Gastroesophageal sphincter (tissue), 3 donors: ENCODE data around the gene KCNH3.

Experiments used
- EP300 ChIP-seq: sonication (generic); formaldehyde crosslinking; IDR thresholded peaks from one replicate; pipeline ENCODE4 v1.6.1; 2017; ENCODE audit warnings: antibody characterized with exemption, mild to moderate bottlenecking
- POLR2AphosphoS5 ChIP-seq: sonication (generic); formaldehyde crosslinking; IDR thresholded peaks from one replicate; pipeline ENCODE4 v1.6.1; 2017; ENCODE audit warnings: antibody characterized with exemption
- TF ChIP-seq, protein P1 (sequence below), 4 experiments: fragments of 200-600 bp in 2 of 4; fragments of 450-650 bp in 2 of 4; sonication (generic) in 1 of 4; IDR thresholded peaks; one replicate each; pipeline ENCODE4 v1.5.1; 2017 to 2019; ENCODE audit warnings: antibody characterized with exemption in 4 of 4, mild to moderate bottlenecking in 2 of 4, moderate library complexity in 2 of 4

DNA sequence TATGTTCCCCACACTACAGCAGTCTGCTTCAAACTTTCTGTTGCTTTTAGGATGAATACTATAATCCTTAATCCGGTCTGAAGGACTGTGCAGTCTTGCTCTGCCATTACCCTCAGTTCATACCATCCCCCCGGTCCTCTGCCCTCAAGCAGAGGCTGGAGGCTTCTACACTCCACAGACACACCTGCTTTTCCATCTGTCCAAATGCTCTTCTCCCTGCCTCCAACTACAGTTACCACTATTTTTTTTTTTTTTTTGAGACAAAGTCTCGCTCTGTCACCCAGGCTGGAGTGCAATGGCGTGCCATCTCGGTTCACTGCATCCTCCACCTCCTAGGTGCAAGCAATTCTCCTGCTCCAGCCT, 19.3 kb upstream of the KCNH3 start:
- TF ChIP-seq, protein P1, sequence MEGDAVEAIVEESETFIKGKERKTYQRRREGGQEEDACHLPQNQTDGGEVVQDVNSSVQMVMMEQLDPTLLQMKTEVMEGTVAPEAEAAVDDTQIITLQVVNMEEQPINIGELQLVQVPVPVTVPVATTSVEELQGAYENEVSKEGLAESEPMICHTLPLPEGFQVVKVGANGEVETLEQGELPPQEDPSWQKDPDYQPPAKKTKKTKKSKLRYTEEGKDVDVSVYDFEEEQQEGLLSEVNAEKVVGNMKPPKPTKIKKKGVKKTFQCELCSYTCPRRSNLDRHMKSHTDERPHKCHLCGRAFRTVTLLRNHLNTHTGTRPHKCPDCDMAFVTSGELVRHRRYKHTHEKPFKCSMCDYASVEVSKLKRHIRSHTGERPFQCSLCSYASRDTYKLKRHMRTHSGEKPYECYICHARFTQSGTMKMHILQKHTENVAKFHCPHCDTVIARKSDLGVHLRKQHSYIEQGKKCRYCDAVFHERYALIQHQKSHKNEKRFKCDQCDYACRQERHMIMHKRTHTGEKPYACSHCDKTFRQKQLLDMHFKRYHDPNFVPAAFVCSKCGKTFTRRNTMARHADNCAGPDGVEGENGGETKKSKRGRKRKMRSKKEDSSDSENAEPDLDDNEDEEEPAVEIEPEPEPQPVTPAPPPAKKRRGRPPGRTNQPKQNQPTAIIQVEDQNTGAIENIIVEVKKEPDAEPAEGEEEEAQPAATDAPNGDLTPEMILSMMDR (IDR thresholded peaks at IDR 0.05) = no peak
- no peak for TF ChIP-seq EP300
- TF ChIP-seq POLR2AphosphoS5 = no peak
